SU-DHL-6 (cell line): ENCODE measurements around the gene SMARCA5.

Source experiments
- H2AFZ ChIP-seq: fragments of 200-600 bp; sonication (generic); 2 replicates; pipeline ENCODE4 v1.6.1; 2014; ENCODE audit warnings: low read depth, mild to moderate bottlenecking, moderate library complexity, mixed read lengths, antibody characterized with exemption, low read length; ENCODE audit not compliant: severe bottlenecking
- H3F3A ChIP-seq: fragments of 200-600 bp; shearing (Covaris generic); 2 replicates; pipeline ENCODE4 v1.6.0; 2016; ENCODE audit warnings: antibody characterized with exemption, mild to moderate bottlenecking; ENCODE audit not compliant: insufficient read depth
- H3K27ac ChIP-seq: fragments of 200-600 bp; sonication (generic); 2 replicates; pipeline ENCODE4 v1.5.1; 2016; ENCODE audit warnings: low read depth, mild to moderate bottlenecking, low read length, moderate library complexity, mixed read lengths
- H3K27me3 ChIP-seq: fragments of 200-600 bp; sonication (generic), shearing (Covaris generic); 2 replicates; pipeline ENCODE4 v1.6.0; 2014; ENCODE audit warnings: mild to moderate bottlenecking, low read length
- H3K36me3 ChIP-seq: fragments of 200-600 bp; sonication (generic); 2 replicates; pipeline ENCODE4 v1.6.1; 2014; ENCODE audit warnings: mild to moderate bottlenecking, low read length, mixed read lengths
- H3K4me2 ChIP-seq: fragments of 300-600, 200-600 bp; shearing (Covaris generic), sonication (generic); 2 replicates; pipeline ENCODE4 v1.6.0; 2014; ENCODE audit warnings: low read length, low read depth, mild to moderate bottlenecking; ENCODE audit not compliant: poor library complexity, severe bottlenecking
- H3K4me3 ChIP-seq: fragments of 200-600 bp; sonication (generic); 2 replicates; pipeline ENCODE4 v1.5.1; 2014; ENCODE audit warnings: antibody characterized with exemption, low read length, mild to moderate bottlenecking, mixed read lengths; ENCODE audit not compliant: insufficient read depth, poor library complexity, severe bottlenecking
- H3K79me2 ChIP-seq: fragments of 200-600 bp; sonication (generic); 2 replicates; pipeline ENCODE4 v1.6.1; 2014; ENCODE audit warnings: mild to moderate bottlenecking, low read length, moderate library complexity; ENCODE audit not compliant: insufficient read depth
- H3K9ac ChIP-seq: fragments of 200-600 bp; sonication (generic); 2 replicates; pipeline ENCODE4 v1.7.0; 2014; ENCODE audit warnings: mild to moderate bottlenecking, low read length
- H3K9me2 ChIP-seq: fragments of 200-600 bp; sonication (generic); replicated peaks from 2 replicates; pipeline ENCODE4 v1.6.1; 2014; ENCODE audit warnings: low read length; ENCODE audit not compliant: insufficient read depth
- H3K9me3 ChIP-seq: fragments of 200-600 bp; sonication (generic); 2 replicates; pipeline ENCODE4 v1.6.1; 2014; ENCODE audit warnings: low read length, mixed read lengths; ENCODE audit not compliant: insufficient read depth
- H4K20me1 ChIP-seq: fragments of 200-600 bp; sonication (generic); 2 replicates; pipeline ENCODE4 v1.6.1; 2014; ENCODE audit warnings: low read depth, mild to moderate bottlenecking, antibody characterized with exemption, low read length, moderate library complexity, mixed read lengths
- EZH2phosphoT487 ChIP-seq: fragments of 200-600 bp; sonication (generic), shearing (Covaris generic); conservative IDR thresholded peaks from 2 replicates; pipeline ENCODE4 v1.6.1; 2018; ENCODE audit warnings: mild to moderate bottlenecking, antibody characterized with exemption, low read length, moderate library complexity, mixed read lengths
- TF ChIP-seq, protein P1 (sequence below): fragments of 200-600 bp; sonication (generic); IDR thresholded peaks from one replicate; pipeline ENCODE4 v1.5.1; 2017; ENCODE audit warnings: antibody characterized with exemption, mild to moderate bottlenecking, low read length, moderate library complexity; ENCODE audit not compliant: insufficient read depth, poor library complexity, severe bottlenecking

SMARCA5 gene

DNA sequence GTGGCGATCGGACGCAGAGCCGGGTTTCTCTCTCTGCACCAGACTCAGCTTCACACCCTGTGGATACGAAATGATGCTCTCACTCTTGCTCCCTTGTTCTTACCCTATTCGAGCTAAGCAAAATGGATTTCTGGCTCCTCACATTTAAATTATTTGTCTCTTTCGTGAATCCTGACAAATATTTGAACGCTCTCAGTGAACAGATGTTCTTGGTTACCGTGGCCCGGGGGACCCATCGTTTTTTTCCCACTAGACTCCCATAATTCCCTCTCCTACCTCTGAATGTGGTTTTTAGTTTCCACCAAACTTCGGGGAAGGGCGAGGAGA, 630 bp downstream of the SMARCA5 start:
- no peak overlapping the region for H2AFZ ChIP-seq
- H3F3A ChIP-seq, result no peaks in the 10 kb centered on the region
- peak overlapping the region; percentile 86 for H3K4me3 ChIP-seq
- TF ChIP-seq, protein P1, sequence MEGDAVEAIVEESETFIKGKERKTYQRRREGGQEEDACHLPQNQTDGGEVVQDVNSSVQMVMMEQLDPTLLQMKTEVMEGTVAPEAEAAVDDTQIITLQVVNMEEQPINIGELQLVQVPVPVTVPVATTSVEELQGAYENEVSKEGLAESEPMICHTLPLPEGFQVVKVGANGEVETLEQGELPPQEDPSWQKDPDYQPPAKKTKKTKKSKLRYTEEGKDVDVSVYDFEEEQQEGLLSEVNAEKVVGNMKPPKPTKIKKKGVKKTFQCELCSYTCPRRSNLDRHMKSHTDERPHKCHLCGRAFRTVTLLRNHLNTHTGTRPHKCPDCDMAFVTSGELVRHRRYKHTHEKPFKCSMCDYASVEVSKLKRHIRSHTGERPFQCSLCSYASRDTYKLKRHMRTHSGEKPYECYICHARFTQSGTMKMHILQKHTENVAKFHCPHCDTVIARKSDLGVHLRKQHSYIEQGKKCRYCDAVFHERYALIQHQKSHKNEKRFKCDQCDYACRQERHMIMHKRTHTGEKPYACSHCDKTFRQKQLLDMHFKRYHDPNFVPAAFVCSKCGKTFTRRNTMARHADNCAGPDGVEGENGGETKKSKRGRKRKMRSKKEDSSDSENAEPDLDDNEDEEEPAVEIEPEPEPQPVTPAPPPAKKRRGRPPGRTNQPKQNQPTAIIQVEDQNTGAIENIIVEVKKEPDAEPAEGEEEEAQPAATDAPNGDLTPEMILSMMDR, result no peak
- TF ChIP-seq EZH2phosphoT487, result no peak
- H4K20me1 ChIP-seq, result peaks cover 8% of the 10 kb centered on the region; the same call in 1 of the 2 replicates
- no peaks in the 10 kb centered on the region for H3K9me3 ChIP-seq
- H3K9me2 ChIP-seq, result no peaks in the 10 kb centered on the region
- peak overlapping the region; percentile 76 for H3K4me2 ChIP-seq
- H3K27me3 ChIP-seq, result no peaks in the 10 kb centered on the region
- H3K36me3 ChIP-seq, result no peaks in the 10 kb centered on the region; the same call in 1 of the 2 replicates
- peak overlapping the region; percentile 70; the same call in 1 of the 2 replicates for H3K27ac ChIP-seq
- H3K79me2 ChIP-seq, result peaks cover 52% of the 10 kb centered on the region
- peak overlapping the region; percentile 78 for H3K9ac ChIP-seq

DNA sequence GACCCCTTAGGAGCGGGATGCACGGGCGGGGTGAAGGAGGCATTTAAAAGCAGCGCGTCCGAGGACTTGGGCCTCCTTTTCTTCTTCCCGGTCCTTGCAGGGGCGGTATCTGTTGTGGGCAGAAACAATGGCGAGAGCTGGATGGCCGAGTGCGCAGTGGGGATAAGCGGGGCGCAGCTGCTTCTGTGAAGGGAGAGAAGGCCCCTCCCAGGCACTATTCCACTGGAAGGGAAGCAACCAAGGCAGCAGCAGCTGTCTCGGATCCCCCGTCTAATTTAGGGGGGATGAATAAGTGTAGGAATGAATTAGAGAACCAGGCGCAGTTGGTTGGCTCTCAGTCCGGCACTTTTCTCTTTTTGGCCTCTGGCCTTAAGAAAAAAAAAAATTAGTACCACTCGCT, 995 bp downstream of the SMARCA5 start:
- TF ChIP-seq, protein P1, result no peak
- TF ChIP-seq EZH2phosphoT487, result no peak
- Histone ChIP-seq H3K27ac (no peak overlapping the region), H3K9me3 (no peaks in the 10 kb centered on the region), H3F3A (no peaks in the 10 kb centered on the region), H3K9ac (peak overlapping the region; percentile 78), H3K79me2 (peaks cover 56% of the 10 kb centered on the region), H4K20me1 (peaks cover 8% of the 10 kb centered on the region; the same call in 1 of the 2 replicates), H3K27me3 (no peaks in the 10 kb centered on the region), H3K4me2 (peak overlapping the region; percentile 76), H3K4me3 (peak overlapping the region; percentile 86), H3K9me2 (no peaks in the 10 kb centered on the region), H3K36me3 (no peaks in the 10 kb centered on the region; the same call in 1 of the 2 replicates), H2AFZ (no peak overlapping the region)

DNA sequence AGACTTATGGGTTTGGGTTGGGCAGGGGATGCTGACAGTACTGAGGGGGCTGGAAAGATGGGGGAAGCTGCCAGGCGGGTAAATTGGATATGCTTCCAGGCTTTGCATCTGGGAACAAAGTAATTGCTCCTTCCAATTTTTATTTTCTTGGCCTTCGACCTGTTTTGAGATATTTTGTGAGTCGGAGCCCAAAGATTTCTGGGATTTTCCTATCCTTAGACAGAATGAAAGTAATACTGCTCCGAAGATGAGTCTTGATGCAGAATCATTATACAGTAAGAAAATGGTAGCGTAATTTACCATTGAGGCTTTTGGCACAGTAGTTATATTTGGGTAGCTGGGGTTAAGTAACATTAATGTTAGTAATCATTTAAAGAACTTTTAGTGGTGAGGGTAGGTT, 1.4 kb downstream of the SMARCA5 start:
- no peaks in the 10 kb centered on the region; the same call in 1 of the 2 replicates for H3K36me3 ChIP-seq
- no peaks in the 10 kb centered on the region for H3F3A ChIP-seq
- H3K9ac ChIP-seq, result peak overlapping the region; percentile 78
- H3K9me3 ChIP-seq, result no peaks in the 10 kb centered on the region
- H3K9me2 ChIP-seq, result no peaks in the 10 kb centered on the region
- TF ChIP-seq, protein P1, result no peak
- no peak for TF ChIP-seq EZH2phosphoT487
- H3K4me2 ChIP-seq, result peak overlapping the region; percentile 76
- no peak overlapping the region for H2AFZ ChIP-seq
- peaks cover 60% of the 10 kb centered on the region for H3K79me2 ChIP-seq
- H3K27me3 ChIP-seq, result no peaks in the 10 kb centered on the region
- H3K4me3 ChIP-seq, result peak overlapping the region; percentile 86
- H3K27ac ChIP-seq, result no peak overlapping the region
- peaks cover 8% of the 10 kb centered on the region; the same call in 1 of the 2 replicates for H4K20me1 ChIP-seq
